Activated CD4-positive, alpha-beta T cell treated with anti-CD3 and anti-CD28 coated beads, Interleukin-2, amount 50 U/mL, for 1 hour (primary cell): ENCODE data around the gene B3GNT2.
"Not testable (repeated sequence)": the region's sequence is repeated elsewhere in the genome, so short reads cannot be mapped to it uniquely, and the experiment has no call there.

Experiments used
- DNase-seq: peaks from one replicate; pipeline ENCODE4 v3.0.0-alpha.2; 2020

B3GNT2 gene

DNA sequence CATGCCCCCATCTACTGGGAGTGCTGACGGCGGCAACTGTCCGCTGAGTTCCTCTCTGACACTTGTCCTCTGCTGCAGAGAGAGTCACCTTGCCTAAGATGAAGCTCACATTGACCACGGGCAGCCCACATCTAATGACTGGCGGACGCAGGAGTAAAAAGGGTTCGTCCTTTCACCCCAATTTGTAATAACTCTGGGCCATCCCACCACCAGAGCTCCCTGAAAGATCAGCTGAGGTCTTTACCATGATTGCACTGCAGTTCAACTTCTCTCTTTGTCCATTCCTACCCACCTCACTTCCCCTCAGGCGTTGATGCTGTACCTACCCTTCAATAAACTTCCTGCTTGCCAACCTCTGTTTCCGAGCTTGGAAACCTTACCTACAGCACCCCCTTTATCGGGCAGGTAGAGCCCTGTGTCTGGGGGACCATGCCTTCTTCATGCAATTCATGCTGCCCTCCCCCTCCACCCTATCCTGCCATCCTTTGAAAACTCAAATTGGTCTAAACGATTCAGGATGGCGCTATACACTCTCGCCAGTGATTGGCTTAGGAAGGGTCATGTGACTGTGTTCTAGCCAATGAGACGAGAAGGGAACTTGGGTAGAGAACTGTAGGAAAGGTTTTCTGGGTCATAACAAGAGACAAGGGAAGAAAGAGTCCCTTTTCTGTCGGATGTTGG is 10.3 kb upstream of the B3GNT2 start:
- DNase-seq, result no peak

DNA sequence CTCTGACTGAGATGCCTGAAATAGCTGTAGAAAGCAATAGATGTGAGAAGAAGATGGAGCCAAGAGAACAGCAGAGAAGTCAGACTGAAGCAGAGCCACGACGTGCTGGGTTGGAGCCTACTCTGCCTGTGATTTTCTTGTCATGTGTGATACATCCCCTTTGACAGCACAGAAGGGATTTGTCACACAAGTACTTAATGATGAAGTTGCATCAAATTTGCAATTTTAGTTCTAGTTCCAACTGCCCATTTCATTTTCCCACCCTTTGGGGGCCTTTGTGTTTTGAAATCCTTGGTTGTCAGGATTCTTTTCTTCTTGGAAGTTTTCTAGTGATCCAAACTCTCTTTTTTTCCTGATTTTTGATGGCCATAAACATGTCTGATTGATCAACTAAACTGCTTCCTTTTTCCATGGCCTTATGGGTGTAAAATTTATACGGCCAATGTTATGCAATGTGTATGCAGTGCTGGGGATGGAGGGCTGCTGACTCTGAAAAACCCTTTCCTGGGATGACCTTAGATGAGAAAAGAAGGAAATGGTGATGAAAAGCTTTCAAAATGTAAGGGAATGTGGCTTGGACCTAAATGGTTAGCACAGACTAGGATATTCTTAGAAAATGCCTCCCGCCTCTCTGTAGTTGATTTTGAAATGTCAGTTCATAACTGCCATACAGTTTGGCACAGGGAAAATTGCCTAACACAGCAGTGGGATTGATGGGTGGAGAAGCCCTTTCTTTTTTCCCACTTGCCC is 9.6 kb upstream of the B3GNT2 start:
- DNase-seq, result no peak

DNA sequence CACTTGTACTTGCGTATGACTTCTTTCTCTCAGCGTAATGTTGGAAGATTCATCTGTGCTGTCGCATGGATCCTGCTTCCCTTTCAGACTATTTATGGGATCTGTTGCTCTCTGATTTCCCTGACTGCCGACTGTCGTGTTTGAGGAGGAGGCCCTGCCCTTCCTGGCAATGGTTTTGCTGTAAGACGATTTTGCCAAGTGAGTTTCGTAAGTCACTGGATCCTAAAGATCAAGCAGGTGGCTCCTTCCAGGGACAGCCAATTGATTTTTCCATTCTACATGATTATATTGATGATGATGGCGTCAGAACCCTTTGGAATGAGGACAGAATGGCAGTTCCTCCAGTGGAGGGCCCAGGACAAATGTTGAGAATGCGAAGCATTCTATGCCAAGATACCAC is 8.7 kb upstream of the B3GNT2 start:
- DNase-seq, result no peak

DNA sequence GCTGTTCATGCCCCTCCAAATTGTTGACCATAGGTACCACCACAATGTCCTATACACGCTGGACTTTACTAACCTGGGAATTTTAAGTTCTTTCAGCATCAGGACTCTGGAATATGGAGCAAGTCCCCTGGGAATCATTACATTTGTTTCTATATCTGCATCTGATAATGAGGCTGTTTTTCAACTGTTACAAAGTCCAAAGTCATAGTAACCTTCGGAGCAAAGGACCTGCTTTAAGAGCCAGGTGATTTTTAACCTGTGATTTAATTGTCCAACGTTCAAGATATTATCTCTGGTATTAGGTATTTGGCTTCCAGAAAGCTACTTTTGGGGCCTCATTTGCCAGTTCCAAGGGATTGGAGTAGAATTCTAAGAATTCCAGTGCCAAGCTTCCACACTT is 7.5 kb upstream of the B3GNT2 start:
- DNase-seq, result no peak

DNA sequence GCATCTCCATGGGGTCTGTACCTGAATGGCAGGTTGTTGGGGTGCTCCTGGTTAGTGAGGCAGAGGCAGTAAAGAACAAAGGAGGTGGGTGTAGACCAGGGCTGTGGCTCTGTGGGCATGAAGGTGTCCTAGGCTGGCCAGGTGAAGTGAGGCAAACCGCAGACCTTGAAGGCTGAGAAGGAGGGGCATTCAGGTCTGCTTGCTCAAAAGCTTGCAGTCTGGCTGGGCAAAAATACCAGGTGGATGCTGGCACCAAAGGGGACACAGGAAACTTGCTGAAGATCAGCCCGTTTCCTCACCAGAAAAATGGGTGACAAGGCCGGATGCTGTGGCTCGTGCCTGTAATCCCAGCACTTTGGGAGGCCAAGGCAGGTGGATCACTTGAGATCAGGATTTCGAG is 6.7 kb upstream of the B3GNT2 start:
- no peak for DNase-seq

DNA sequence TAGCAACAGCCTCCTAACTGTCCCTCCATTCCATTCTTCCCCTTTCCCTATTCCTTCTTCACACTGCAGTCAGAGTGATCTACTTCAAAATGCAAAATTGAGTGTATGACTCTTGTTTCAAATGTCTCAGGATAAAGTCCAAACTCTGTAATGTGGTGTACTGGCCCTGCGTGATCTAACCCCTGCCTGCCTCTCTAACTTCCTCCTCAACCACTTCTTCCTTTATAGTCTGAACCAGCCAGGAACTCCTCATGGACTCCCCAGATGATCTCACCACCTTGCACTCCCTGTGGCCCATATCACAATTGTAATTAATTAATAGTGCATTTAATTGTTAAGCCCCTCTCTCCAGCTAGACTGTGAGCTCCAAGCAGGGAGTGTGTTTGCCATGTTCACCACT is 3.1 kb upstream of the B3GNT2 start:
- no peak for DNase-seq

DNA sequence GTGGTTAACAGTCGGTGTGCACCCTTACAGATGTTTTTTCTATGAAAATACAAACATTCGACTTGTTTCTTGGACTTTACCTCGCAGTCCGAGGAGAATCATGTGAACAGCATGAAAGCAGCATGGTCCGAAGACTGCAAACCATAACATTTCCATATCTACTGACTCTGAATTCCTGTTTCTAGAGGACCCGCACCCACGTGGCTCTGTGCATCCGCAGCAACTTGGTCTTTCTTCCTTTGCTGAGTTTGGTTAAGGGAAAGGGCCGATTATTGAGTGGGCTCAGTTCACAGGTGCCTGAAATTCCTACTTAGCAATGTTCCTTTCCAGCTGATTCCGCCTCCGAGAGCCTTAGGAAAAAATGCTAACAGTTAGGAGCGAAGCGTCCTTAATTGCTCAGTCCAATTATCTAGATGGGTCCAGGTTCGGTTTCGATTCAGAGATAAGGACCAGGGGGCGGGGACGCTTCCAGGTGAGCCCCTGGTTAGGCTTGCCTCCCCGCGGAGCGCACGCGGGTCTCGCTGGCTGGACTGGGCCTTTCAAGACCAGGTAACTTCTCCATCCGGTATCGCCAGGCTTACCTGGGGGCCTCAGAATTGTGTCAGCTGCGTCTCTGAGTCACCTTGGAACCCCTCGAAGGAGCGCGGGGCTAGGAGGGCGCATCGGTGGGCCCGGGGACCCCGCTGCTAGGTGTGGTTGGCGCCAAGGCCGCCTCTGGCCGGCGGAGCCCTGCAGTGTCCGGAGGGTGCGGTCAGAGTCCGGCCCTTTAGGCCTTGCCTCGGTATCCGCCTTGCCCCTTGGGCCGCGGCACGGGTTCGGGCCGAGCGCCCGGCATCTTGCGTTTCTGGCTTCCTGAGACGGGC is 1.1 kb upstream of the B3GNT2 start:
- no peak for DNase-seq

DNA sequence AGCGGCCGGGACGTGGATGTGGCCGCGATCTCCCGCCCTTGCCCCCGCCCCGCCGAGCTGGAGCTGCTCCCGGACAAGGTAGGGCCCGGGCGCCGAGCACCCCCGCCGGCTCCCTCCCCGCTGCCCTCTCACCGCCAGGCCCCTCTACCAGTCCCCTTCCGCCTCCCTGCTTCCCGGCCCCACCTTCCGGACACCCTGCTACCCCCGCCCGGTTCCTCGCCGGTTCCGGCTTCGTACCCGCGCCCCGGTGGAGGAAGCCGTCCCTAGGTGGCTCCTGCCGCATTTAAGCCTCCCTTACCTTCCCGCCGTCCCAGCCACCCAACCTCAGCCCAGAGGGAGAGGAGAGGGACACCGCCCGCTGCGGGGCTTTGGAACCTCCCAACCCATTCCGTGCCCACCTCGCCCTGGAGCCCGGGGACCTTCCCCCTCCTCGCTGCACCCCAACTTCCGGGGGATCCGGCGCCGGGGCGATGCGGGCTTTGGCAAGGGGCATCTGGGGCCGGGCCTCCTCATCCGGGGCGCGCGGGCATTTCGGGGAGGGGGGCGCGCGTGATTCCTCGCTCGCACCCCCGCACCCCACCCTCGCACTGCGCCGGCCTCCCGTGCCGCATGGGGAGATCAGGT is 475 bp downstream of the B3GNT2 start:
- DNase-seq, result peak; percentile 46

DNA sequence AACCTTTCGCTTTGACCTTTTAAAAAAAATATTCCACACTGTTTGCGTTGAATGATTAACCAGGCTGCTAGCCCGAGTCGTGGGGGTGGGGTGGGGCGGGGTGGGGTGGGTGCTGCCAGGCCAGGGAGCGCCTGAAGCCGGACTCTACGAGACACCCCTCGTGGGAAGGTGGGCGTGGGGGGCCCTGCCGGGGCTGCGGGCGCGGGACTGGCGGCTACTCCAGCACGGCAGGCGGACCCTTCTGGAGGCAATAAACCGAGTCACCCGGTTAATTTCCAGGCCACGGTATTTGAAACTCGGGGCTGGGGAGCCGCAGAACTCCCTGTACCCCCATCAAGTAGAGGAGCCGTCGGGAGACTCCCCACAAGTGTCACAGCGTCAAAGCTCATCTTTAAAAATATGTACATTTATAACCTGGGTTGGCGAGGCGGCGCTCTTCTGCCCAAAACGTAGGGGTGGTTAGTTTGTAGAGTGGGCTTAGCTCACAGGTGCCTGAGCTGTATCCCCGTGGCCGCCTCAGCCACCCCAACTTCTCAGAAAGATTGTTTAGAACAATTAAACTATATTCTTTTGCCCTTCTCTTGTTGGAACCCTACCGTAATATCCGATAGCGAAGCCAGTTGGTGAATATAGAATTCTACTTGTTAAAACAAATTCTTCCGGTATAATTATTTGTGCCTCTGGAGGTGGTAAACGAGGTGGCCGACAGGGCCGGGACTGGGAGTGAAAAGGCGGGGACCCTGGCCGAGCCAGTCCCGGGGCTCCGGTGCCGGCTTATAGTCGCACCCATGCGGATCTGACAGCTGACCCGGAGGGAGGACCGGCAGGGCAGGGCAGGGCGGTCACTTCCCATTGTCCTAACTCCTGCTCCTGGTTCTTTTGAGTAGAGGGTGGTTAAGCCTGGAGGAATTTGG is 1.4 kb downstream of the B3GNT2 start:
- DNase-seq, result peak; percentile 40

DNA sequence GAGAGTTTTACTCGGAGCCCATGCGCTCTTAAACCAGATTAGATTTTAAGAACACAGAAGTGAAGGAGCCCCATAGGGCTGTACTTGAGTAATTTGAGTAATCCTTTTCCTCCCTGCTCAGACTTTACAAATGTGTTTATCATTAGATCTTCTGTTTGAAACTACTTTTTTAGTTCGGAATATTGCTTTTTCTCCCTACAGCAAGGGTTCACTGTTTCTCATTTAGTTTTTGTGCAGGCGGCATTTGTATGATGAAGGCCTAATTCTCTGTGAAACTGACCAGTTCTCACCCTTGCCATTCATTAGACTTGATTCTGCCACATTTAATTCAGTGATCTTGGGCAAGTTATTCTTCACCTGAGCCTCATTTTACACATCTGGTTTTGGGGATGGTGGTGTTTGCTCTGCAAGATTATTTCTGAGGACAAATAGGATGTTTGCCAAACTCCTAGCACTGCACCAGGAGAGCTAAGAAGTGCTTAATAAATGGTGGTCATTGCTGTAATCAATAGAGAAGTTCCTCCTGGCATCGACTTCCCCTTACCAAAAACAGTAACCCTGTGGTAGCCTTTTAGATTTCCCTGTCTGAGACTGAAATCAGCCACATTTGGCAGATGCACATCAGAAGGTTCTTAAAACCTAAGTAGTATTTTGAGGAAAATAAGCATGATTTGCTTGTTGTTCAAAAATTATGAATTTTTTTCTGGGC is 2.2 kb downstream of the B3GNT2 start:
- no peak for DNase-seq

DNA sequence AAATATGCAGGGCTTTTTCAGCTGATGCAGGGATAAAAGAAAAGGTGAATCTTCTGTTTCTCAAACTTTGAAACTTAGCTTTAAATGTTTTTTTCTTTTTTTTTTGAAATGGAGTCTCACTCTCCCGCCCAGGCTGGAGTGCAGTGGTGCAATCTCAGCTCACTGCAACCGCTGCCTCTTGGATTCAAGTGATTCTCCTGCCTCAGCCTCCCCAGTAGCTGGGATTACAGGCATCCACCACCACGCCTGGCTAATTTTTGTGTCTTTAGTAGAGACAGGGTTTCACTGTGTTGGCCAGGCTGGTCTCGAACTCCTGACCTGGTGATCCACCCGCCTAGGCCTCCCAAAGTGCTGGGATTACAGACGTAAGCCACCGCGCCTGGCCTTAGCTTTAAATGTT is 2.9 kb downstream of the B3GNT2 start:
- DNase-seq, result not testable (repeated sequence)

DNA sequence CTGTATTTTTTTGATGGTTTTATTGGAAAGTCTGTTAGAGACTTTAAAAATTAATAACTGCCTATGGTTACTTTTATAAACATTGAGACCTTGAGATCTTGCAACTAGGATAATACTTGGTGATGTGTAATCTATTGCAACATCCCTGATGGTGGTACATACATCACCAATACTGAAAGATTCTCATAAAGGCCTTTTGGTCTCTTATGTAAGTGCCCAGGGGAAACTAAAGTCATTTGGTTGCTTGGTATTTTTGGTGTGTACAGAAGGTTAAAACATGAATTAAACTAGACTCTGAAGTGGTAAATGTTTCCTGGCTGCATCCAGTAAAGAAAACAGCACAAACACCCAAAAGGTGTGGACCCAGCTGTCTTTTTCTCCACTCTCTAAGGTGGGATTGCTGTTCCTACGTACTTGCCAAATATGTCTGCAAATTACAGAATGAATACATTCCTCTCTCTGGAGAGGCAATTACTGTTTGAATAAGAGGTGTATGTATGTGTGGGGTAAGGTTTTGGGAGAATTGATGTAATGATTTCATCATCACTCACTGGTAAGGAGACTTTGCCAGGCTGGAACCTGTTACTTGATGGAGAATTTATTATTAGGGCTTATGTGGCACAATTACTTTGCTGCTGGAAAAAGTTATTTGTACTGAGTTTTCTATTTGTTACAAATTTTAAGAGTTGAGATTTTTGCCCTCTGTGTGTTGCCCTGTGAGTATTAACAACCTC is 3.6 kb downstream of the B3GNT2 start:
- DNase-seq, result no peak

DNA sequence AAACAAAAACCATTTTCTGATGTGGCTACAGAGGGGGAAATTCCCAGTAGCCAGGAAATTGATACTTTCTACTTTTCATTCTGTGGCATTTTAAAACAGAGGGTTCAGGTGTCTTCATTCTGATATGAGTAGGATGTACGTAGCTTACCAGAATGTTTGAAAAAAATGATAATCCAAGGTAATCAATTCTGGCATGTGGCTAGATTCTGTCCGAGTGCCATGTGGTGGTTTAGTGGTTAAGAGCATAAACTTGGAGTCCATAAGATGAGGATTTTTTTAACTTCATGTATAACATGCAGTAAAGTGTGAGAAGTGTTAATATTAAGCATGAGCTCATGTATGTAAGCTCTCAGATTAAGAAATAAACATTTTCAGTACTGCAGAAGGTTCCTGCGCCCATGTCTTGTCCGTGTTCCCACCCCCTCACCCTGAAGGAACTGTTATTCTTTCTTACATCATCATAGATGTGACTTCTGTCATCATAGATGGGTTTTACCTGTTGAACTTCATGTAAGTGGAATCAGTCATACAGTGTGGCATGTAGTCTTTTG is 4.5 kb downstream of the B3GNT2 start:
- DNase-seq, result no peak

DNA sequence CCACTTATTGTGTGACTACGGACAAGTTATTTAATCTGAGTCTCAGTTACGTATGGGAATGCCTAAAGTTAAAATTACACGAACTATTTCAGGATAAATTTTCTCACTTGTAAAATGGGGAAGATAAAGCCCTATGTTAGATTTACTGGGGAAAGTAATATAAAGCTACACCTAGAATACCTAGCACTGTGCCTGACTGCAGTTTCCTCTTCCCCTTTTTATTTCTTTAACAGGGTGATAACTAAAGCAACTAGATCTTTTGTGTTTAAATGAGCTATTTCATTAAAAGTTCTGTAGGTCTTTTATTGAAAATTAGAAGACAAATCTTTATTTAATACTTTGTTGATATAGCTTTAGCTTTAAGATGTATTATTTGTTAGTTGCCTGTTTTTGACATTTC is 5.0 kb downstream of the B3GNT2 start:
- DNase-seq, result no peak

DNA sequence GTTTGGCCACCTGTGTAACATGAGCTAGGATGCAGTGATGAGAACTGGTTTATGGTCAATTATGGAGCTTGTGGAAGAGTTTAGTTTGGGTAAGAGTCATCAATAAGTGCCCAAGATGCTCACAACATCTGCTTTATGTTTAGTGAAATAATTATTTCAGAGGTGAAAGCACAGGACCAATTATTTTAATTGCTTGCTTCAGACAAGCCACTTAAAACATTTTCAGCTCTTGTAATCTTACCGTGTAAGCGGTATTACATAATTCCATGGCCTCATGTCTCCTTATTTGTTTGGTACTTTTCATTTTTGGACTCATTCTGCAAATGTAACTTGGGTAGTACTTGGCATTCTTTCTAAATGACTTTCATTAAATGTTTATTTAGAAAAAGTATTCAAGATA is 5.4 kb downstream of the B3GNT2 start:
- DNase-seq, result no peak

DNA sequence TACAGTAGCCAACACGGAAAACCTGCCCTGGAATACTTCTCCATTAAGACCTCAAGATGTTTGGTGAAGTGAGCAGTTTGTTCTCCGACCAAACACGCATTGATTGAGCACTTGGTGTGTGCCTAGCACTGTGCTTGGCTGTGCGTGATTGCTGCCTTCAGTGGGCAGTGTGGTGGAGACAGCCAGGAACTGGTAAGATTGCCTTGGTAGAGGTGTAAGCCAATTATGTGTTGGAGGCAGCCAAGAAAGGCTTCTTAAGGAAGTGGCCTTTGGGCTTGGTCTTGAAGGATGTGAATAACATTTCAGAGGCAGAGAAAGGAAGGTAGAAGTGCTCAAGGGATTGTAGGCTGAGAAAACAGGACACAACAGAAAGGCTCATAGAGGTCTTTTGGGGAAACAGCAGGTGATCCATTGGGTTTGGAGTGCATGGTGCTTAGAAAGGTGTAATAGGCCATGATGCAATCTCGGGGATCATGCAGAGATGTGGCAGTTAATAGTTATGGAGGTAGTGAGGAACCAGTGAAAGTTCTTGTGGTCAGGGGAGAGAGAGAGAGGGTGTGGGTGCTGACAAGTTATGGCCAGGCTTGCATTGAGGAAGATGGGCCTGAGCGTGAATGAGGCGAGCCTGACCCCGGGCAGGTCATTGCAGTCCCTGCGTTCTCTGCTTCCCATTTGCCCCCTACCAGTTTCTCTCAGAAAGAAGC is 6.3 kb downstream of the B3GNT2 start:
- no peak for DNase-seq

DNA sequence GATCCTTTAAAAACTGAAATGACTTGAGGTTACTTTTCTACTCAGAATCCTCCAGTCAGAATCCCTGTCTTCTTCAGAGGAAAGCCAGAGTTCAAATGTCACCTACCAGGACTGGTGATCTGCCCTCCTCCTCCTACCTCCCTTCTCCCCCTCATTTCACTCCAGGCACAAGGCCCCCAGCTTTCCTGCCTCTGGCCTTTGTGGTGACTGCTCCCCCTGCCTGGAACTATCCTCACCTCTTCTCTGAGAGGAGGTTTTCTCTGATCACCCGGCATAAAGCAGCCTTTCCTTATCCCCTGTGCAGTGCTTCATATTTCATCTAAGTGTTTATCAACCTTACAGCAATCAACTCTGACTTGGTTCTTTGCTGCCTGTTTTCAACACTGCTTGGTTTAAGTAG is 6.8 kb downstream of the B3GNT2 start:
- DNase-seq, result no peak

DNA sequence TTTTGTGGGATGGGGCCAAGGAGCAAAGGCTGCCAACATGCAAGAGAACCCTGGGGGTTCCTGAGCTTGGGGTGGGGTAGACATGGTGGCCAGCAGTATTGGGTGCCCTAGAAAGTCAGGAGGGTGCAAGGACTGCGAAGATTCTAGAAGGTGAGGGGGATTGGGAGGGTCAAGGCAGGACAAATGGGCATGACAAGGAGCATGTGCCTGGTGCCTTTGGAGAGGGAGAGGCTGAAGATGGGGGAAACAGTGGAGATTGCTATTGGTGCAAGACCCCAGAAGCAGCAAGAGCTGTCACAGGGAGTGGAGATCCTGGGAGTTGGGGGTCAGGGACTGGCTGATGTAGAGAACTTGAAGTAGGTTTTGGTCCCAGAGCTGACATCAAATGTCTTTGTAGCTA is 7.5 kb downstream of the B3GNT2 start:
- no peak for DNase-seq

DNA sequence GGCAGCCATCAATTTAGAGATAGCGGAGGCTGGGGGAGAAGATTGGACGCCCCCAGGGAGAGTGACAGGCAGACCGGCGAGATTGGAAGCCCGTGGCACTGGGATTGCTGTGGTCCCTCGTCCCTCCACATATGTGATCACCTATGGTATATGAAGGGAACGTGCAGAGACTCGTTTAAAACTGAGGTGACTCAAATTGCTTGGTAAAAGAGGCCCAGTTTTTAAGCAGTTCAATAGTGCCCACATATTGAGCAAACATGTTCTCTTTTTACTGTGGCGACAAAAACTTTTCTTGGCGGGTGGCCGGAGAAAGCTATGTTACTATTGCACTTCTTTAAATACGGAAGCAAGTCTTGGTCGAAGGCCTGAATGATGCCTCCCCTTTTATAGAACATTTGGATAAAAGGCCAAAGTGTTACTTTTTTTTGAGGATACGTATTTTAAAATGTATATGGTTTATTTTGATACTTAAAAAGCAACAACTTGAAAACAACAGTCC is 9.1 kb downstream of the B3GNT2 start:
- no peak for DNase-seq

DNA sequence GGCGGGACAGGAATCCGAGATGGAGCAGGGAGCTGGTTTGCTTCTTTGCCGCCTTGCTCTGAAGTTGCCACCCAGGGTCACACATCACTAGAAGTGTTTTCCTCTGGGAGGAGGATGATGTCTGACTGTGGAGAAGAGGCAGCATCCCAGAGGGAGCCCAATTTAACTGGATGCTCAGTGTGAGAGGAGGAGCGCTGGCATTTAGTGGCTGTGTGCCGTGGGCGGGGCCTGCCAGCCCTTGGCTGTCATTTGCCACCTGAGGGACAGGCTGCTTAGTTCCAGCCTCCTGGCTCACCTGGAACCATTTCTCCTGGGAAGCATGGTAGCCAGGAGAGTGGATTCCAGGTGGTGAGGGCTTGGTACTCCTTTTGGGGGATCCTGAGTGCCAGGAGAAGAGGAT is 9.6 kb downstream of the B3GNT2 start:
- no peak for DNase-seq
